Right lobe of liver (tissue), 4 donors: ENCODE results near the gene FRS2.

ENCODE experiments used
- CTCF ChIP-seq, 4 donors: fragments of 200-600 bp in 3 of 4; fragments of 450-650 bp in 1 of 4; IDR thresholded peaks; one replicate each; pipeline versions ENCODE4 v1.5.1 to v1.8.0; 2016 to 2022; ENCODE audit warnings: antibody characterized with exemption in 4 of 4, mild to moderate bottlenecking in 2 of 4
- POLR2A ChIP-seq: fragments of 450-650 bp; IDR thresholded peaks from one replicate; pipeline ENCODE4 v1.6.1; 2017; ENCODE audit warnings: antibody characterized with exemption, mild to moderate bottlenecking
- donor health status: DM: no; HTN: no; CAD: no.
- donor health status: DM: no; HTN: no; CAD: no.
- donor health status: DM: no; HTN: yes; CAD: no.

DNA sequence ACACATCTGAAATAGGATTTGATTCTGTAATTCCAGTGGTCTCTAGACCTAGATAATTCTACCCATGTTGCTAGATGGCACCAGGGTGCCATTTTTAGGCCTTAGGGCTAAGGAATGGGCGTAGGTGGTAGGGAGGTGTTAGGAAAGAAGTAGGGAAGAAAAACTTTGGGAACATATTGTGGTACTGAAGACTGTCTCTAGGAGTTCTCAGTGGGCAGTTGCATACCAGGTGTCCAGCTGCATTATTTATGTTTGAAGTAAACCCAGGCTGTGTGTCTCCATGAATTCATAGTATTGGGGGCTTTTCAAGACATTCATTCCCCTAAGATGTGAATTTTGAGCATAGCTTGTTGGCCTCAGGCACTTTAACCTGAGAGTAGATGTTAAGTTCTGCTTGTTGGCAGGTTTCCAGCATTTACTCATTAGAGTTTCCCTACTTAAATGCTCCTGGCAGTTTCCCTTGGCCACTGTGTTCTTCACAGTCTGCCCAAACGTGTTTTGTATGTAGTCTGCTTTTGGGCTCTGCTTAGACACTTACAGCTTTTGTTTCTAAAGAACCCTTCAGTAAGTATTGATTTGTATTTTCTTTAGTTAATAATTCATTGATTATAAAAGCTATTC, 83.5 kb downstream of the FRS2 start:
- TF ChIP-seq CTCF (IDR thresholded peaks at IDR 0.05) (no peak), POLR2A (no peak)
